Measurements from ENCODE around the gene RBM23. TPM values are rescaled to one million over a fixed set of nuclear protein-coding genes. Genes with fewer than 3 reads are reported as not detected.

Gene RBM23
- total RNA-seq, 1 donor from 2014 or later, result 36.1 TPM

DNA sequence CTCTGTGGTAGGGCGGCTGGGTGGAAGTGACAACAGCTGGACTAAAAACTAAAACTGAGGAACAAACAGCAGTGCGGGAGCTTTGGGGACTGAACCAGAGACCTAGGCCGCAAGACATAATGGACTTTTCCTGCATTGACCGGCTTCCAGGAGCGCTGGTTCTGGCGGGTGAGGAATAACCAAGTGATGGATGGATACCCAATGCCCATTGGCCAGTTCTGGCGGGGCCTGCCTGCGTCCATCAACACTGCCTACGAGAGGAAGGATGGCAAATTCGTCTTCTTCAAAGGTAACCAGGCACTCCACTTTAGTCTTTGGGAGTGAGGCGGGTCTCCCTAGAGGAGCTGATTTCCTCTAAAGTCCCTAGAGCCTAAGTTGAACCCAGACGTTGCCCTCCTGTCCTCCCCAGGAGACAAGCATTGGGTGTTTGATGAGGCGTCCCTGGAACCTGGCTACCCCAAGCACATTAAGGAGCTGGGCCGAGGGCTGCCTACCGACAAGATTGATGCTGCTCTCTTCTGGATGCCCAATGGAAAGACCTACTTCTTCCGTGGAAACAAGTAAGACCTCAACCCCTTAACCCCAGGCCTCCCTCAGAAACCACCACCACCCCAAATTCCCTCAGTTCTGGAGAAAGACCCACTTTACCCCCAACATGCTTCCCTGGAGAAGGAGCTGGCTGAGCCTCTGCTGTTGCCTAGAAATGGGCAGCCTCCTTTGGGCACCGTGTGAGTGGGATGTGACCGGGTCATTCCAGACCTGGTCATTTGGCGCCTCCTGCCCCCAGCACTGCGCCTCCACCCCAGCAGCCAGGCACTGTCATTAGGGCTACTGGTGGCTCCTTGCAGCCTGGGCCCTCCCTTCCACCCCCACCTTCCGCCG lies 74.5 kb downstream of the RBM23 start:
- no peak for DNase-seq (ENCODE audit: low read depth in 2 of 2)

Other genes starting within 250 kb of the RBM23 start
- gene OXA1L, start 152.5 kb downstream of the RBM23 start, total RNA-seq, result 50.6 and 75.4 TPM in 2 replicates
- 1.9 and 7.8 TPM in 2 replicates for gene SLC7A7, start 103.7 kb downstream of the RBM23 start, total RNA-seq
- gene MRPL52, start 89.3 kb downstream of the RBM23 start, total RNA-seq, result 31.1 and 41.2 TPM in 2 replicates
- 74.8 and 81.0 TPM in 2 replicates for gene MMP14, start 82.6 kb downstream of the RBM23 start, total RNA-seq
- gene LRP10, start 47.4 kb downstream of the RBM23 start, total RNA-seq, result 35.2 and 65.7 TPM in 2 replicates
- gene REM2, start 35.9 kb downstream of the RBM23 start, total RNA-seq, result under 0.01 TPM in 1 of 2 replicates, not detected in the other
- gene PRMT5, start 10.2 kb upstream of the RBM23 start, total RNA-seq, result 38.4 and 47.1 TPM in 2 replicates
- 14.5 and 29.7 TPM in 2 replicates for gene HAUS4, start 37.9 kb upstream of the RBM23 start, total RNA-seq
- 35.7 and 40.3 TPM in 2 replicates for gene AJUBA, start 63.4 kb upstream of the RBM23 start, total RNA-seq
- 4.1 and 4.4 TPM in 2 replicates for gene C14orf93, start 91.0 kb upstream of the RBM23 start, total RNA-seq
- 216 and 232 TPM in 2 replicates for gene PSMB5, start 115.8 kb upstream of the RBM23 start, total RNA-seq
- not detected in 2 replicates for gene PSMB11, start 123.1 kb upstream of the RBM23 start, total RNA-seq
- 1.5 and 1.9 TPM in 2 replicates for gene CDH24, start 138.4 kb upstream of the RBM23 start, total RNA-seq
- gene ACIN1, start 176.0 kb upstream of the RBM23 start, total RNA-seq, result 36.8 and 43.0 TPM in 2 replicates
- 38.6 and 49.8 TPM in 2 replicates for gene C14orf119, start 176.4 kb upstream of the RBM23 start, total RNA-seq
- not detected in 2 replicates for gene CIROP, start 185.8 kb upstream of the RBM23 start, total RNA-seq
- gene CEBPE, start 200.1 kb upstream of the RBM23 start, total RNA-seq, result not detected in 2 replicates

All from dermis microvascular lymphatic vessel endothelial cell (primary cell).